K562 (cell line): Measurements from ENCODE around the gene SLC4A4. TPM values are rescaled to one million over a fixed set of nuclear protein-coding genes. Genes with fewer than 3 reads are reported as not detected.

ENCODE experiments used
- ATAC-seq: fragments of 200-7000 bp; cut with Tn5 transposase; 3 replicates; pipeline ENCODE4 v1.9.1; 2020; ENCODE audit warnings: moderate library complexity
- BruUV-seq: library from RNA; stranded (reverse); fragments of 400-500 nt; replicated peaks from 2 replicates; lab custom pipeline; 2021; lab: Mats Ljungman, UMichigan
- CTCF ChIA-PET: fragments of 300-600 bp; formaldehyde crosslinking; extraction: SDS; loops from one replicate; lab custom pipeline; 2021; ENCODE audit warnings: low intra/inter-chr PET ratio; lab: Yijun Ruan, JAX
- POLR2A ChIA-PET: fragments of 300-600, 350-650 bp; sonication (Branson Sonifier 250); formaldehyde crosslinking; extraction: SDS; loops from one replicate; lab custom pipeline; 2021; ENCODE audit warnings: antibody characterized with exemption, inconsistent platforms; lab: Yijun Ruan, JAX
- DNase-seq, 4 experiments: peaks; one replicate each; pipeline versions ENCODE4 v3.0.0 to v3.0.0-alpha.2; 2011 to 2018; ENCODE audit warnings: low spot score in 3 of 4, mixed read lengths in 3 of 4; ENCODE audit errors: extremely low read depth in 1 of 4
- FAIRE-seq: peaks from 2 replicates; lab custom pipeline; 2011; peaks lifted over from hg19 to GRCh38; lab: Jason Lieb, UNC
- H2AFZ ChIP-seq: 2 replicates; pipeline ENCODE4 v1.6.0; 2011; ENCODE audit warnings: low read depth, low read length, control low read depth, inconsistent platforms
- H3K27ac ChIP-seq: fragments of 200-600 bp; 3 replicates; pipeline ENCODE4 v1.8.0; 2011; ENCODE audit warnings: low read depth, mild to moderate bottlenecking, control low read depth, inconsistent platforms, low read length, moderate library complexity, mixed read lengths; ENCODE audit errors: extremely low read depth
- H3K27me3 ChIP-seq, 2 experiments: fragments of 300-600 bp in 1 of 2; 2 replicates in 1 of 2; 3 replicates in 1 of 2; pipeline versions ENCODE4 v1.6.0 to v1.8.0; 2011; ENCODE audit warnings: inconsistent platforms in 2 of 2, low read length in 2 of 2, mild to moderate bottlenecking in 1 of 2, mixed read lengths in 1 of 2, moderate library complexity in 1 of 2; ENCODE audit not compliant: control insufficient read depth in 2 of 2, insufficient read depth in 2 of 2
- H3K36me3 ChIP-seq: fragments of 300-600 bp; 3 replicates; pipeline ENCODE4 v1.8.0; 2011; ENCODE audit warnings: mild to moderate bottlenecking, low read length, inconsistent platforms; ENCODE audit not compliant: control insufficient read depth, insufficient read depth
- H3K4me1 ChIP-seq, 2 experiments: fragments of 200-600 bp in 1 of 2; replicated peaks in 1 of 2; 2 replicates in 1 of 2; 3 replicates in 1 of 2; pipeline versions ENCODE4 v1.5.1 to v1.8.0; 2011; ENCODE audit warnings: inconsistent platforms in 2 of 2, low read length in 2 of 2, mild to moderate bottlenecking in 1 of 2, mixed read lengths in 1 of 2, moderate library complexity in 1 of 2; ENCODE audit not compliant: control insufficient read depth in 2 of 2, insufficient read depth in 2 of 2
- H3K4me2 ChIP-seq: 2 replicates; pipeline ENCODE4 v1.6.1; 2011; ENCODE audit warnings: low read length, control low read depth, inconsistent platforms, mixed read lengths; ENCODE audit not compliant: insufficient read depth
- H3K4me3 ChIP-seq: fragments of 200-600 bp; sonication (generic), shearing (Covaris generic); 2 replicates; pipeline ENCODE4 v1.5.1; 2016; ENCODE audit warnings: control low read depth, inconsistent platforms
- H3K79me2 ChIP-seq: fragments of 200-600 bp; 3 replicates; pipeline ENCODE4 v1.8.0; 2011; ENCODE audit warnings: low read length, inconsistent platforms; ENCODE audit not compliant: control insufficient read depth, insufficient read depth
- H3K9ac ChIP-seq, 2 experiments: 2 replicates each; pipeline versions ENCODE4 v1.6.0 to v1.6.1; 2011; ENCODE audit warnings: low read depth in 2 of 2, low read length in 2 of 2, control low read depth in 1 of 2, inconsistent platforms in 1 of 2, mild to moderate bottlenecking in 1 of 2, mixed read lengths in 1 of 2; ENCODE audit not compliant: insufficient read depth in 1 of 2
- H3K9me1 ChIP-seq: one replicate; pipeline ENCODE4 v1.6.0; 2011; ENCODE audit warnings: inconsistent platforms, mild to moderate bottlenecking, low read length, moderate library complexity; ENCODE audit not compliant: control insufficient read depth, insufficient read depth
- H3K9me3 ChIP-seq: replicated peaks from 2 replicates; pipeline ENCODE4 v1.5.1; 2011; ENCODE audit warnings: low read depth, low read length, inconsistent platforms; ENCODE audit not compliant: control insufficient read depth, insufficient read depth
- H4K20me1 ChIP-seq: replicated peaks from 2 replicates; pipeline ENCODE4 v1.6.1; 2011; ENCODE audit warnings: low read length, inconsistent platforms, mixed read lengths; ENCODE audit not compliant: control insufficient read depth, insufficient read depth
- CTCFL ChIP-seq: IDR thresholded peaks from 2 replicates; pipeline ENCODE4 v1.6.1; 2011; ENCODE audit warnings: borderline replicate concordance, low read depth, mild to moderate bottlenecking, moderate library complexity, low read length; ENCODE audit not compliant: insufficient read depth, poor library complexity, severe bottlenecking
- DMBX1 ChIP-seq: fragments of 250-450 bp; sonication (Bioruptor Pico); IDR thresholded peaks from 2 replicates; pipeline ENCODE4 v1.8.0; 2022; ENCODE audit warnings: inconsistent platforms, mild to moderate bottlenecking, moderate library complexity, borderline replicate concordance
- GABPA ChIP-seq: fragments of 200-800 bp; sonication (Bioruptor generic); conservative IDR thresholded peaks from 2 replicates; pipeline ENCODE4 v1.6.1; 2016; ENCODE audit warnings: low read depth, missing genetic modification characterization, missing compliant biosample characterization
- HDGF ChIP-seq: fragments of 450-650 bp; IDR thresholded peaks from 2 replicates; pipeline ENCODE4 v1.6.1; 2016
- MAX ChIP-seq: sonication (generic); formaldehyde crosslinking; IDR thresholded peaks from 2 replicates; pipeline ENCODE4 v1.9.0; 2022; ENCODE audit warnings: mild to moderate bottlenecking, missing genetic modification reagents
- MCM2 ChIP-seq: fragments of 450-650 bp; IDR thresholded peaks from 2 replicates; pipeline ENCODE4 v1.6.1; 2017; ENCODE audit warnings: low read depth, mild to moderate bottlenecking
- PYGO2 ChIP-seq: fragments of 450-650 bp; IDR thresholded peaks from 2 replicates; pipeline ENCODE4 v1.6.1; 2016; ENCODE audit warnings: mild to moderate bottlenecking, missing genetic modification characterization, moderate library complexity, missing compliant biosample characterization
- SIN3A ChIP-seq, 2 experiments: fragments of 150-350 bp in 1 of 2; IDR thresholded peaks; 2 replicates each; pipeline ENCODE4 v1.6.1; 2011 to 2016; ENCODE audit warnings: borderline replicate concordance in 2 of 2, low read depth in 2 of 2, low read length in 2 of 2, mild to moderate bottlenecking in 2 of 2, moderate library complexity in 2 of 2; ENCODE audit not compliant: control insufficient read depth in 1 of 2
- SLC30A9 ChIP-seq: fragments of 250-450 bp; sonication (Bioruptor Pico); IDR thresholded peaks from 2 replicates; pipeline ENCODE4 v1.8.0; 2022; ENCODE audit warnings: mild to moderate bottlenecking, moderate library complexity
- ZNF75A ChIP-seq: fragments of 450-650 bp; formaldehyde crosslinking; IDR thresholded peaks from 2 replicates; pipeline ENCODE4 v1.4.0; 2020; ENCODE audit warnings: mild to moderate bottlenecking
- ZNF830 ChIP-seq: fragments of 250-450 bp; sonication (Bioruptor Pico); IDR thresholded peaks from 2 replicates; pipeline ENCODE4 v1.5.0; 2021; ENCODE audit warnings: mild to moderate bottlenecking
- WGBS: fragments of 100-300 bp; shearing (Covaris generic); methylation state at CpG from one replicate; pipeline ENCODE4 v1.1.6; 2016; ENCODE audit warnings: low coverage, mixed read lengths; ENCODE audit not compliant: insufficient coverage; ENCODE audit errors: missing lambda C conversion rate; 5-methylcytosine and 5-hydroxymethylcytosine counted together
- in situ Hi-C: fragments of 300-500 bp; cut with MboI; formaldehyde crosslinking; loops from 4 replicates; pipeline ENCODE4 v1.15.0; 2018; ENCODE audit warnings: inconsistent platforms, mixed read lengths
- intact Hi-C: fragments of 100-400 bp; cut with micrococcal nuclease; formaldehyde crosslinking; loops from 2 replicates; pipeline ENCODE4 v1.14.2; 2022
- polyA plus RNA-seq, 8 experiments: library from polyadenylated mRNA; depleted of rRNA in 4 of 8; stranded (reverse) in 5 of 8; unstranded in 3 of 8; fragments of >200 nt; fragmentation: Nextera tagmentation in 2 of 8; fragmentation: Illumina TruSeq in 1 of 8; extraction: Ambion mirVana in 2 of 8; extraction: Trizol in 1 of 8; gene quantifications; 2 replicates each; pipeline versions ENCODE4 v1.2.1 to v1.2.3, GENCODE V29; 2011 to 2014; ENCODE audit warnings: inconsistent platforms in 1 of 8, missing spikeins in 1 of 8
- total RNA-seq, 7 experiments: library from RNA; depleted of rRNA in 6 of 7; stranded (reverse); fragments of >200 nt in 6 of 7; fragmentation: Illumina TruSeq in 2 of 7; extraction: Trizol in 2 of 7; gene quantifications; 2 replicates each; pipeline versions ENCODE4 v1.2.1 to v1.2.3, GENCODE V29; 2011 to 2021; ENCODE audit warnings: low replicate concordance in 1 of 7

Gene SLC4A4
- total and polyA plus RNA-seq, 9 of the 15 experiments (the other 6 are each of a cell fraction or from before 2014, with no cell fraction given), result 0.01 to 0.18 (median 0.07) TPM; not detected in 2

GRCh38 chr4:71392109-71392508 is 53.3 kb downstream of the SLC4A4 start:
- BruUV-seq, result no TSS peak
- H4K20me1 ChIP-seq, result no peaks in the 10 kb centered on the region
- in situ Hi-C loops (no loop called here), intact Hi-C loops (no loop called here)
- no peak overlapping the region for H3K4me3 ChIP-seq
- no peak overlapping the region for H2AFZ ChIP-seq
- H3K36me3 ChIP-seq, result no peaks in the 10 kb centered on the region
- no peak overlapping the region for H3K9ac ChIP-seq
- no peaks in the 10 kb centered on the region for H3K27me3 ChIP-seq
- H3K27ac ChIP-seq, result no peak overlapping the region
- H3K9me1 ChIP-seq, result no peaks in the 10 kb centered on the region
- DNase-seq, result no peak
- ChIA-PET CTCF (no interaction called here), POLR2A (no interaction called here)
- ATAC-seq, result no peak
- no peaks in the 10 kb centered on the region for H3K79me2 ChIP-seq
- H3K4me1 ChIP-seq, result no peaks in the 10 kb centered on the region
- TF ChIP-seq ZNF75A (CRISPR knock-in tag) (no peak), DMBX1 (CRISPR knock-in tag) (no peak), ZNF830 (CRISPR knock-in tag) (no peak), CTCFL (no peak), MAX (no peak), SIN3A (IDR thresholded peaks at IDR 0.05; ENCODE audit: borderline replicate concordance in 2 of 2, control insufficient read depth in 1 of 2, low read depth in 2 of 2, low read length in 2 of 2) (no peak), SLC30A9 (CRISPR knock-in tag) (no peak), HDGF (no peak), PYGO2 (no peak), GABPA (tag) (no peak), MCM2 (no peak)
- TF ChIP-seq, all 486 proteins: peak for 0
- H3K4me2 ChIP-seq, result no peak overlapping the region
- no peak for FAIRE-seq
- no peaks in the 10 kb centered on the region for H3K9me3 ChIP-seq
- 0% methylated on average over 3 of the region's 3 CpGs for WGBS
